GM18507 (cell line): ENCODE results near the gene SOBP.

ENCODE experiments used
- DNase-seq: peaks from one replicate; pipeline ENCODE4 v3.0.0; 2011; ENCODE audit warnings: low read depth; ENCODE audit not compliant: insufficient read length; ENCODE audit errors: extremely low spot score
- FAIRE-seq: peaks from 2 replicates; lab custom pipeline; 2011; peaks lifted over from hg19 to GRCh38; lab: Jason Lieb, UNC

Gene SOBP

DNA sequence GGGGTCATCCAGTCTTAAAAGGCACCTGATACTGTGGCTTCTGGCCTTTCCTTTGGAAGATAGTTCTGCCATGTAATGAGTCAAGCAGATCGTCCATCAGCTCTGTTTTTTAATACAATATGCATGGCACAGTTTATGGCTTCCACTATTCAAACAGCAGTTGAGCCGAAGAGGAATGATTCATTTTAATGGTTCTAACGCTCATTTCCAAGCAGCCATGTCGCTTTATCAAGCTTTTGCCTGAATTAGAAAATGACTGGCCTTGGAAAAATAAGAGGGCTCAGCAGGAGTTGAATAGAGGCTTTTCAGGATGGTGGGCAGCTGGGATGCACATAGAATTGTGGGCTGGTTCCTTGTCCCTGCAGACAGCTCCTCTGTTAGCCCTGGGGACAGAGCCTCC lies 138.1 kb downstream of the SOBP start:
- FAIRE-seq (no peak), DNase-seq (no peak)

DNA sequence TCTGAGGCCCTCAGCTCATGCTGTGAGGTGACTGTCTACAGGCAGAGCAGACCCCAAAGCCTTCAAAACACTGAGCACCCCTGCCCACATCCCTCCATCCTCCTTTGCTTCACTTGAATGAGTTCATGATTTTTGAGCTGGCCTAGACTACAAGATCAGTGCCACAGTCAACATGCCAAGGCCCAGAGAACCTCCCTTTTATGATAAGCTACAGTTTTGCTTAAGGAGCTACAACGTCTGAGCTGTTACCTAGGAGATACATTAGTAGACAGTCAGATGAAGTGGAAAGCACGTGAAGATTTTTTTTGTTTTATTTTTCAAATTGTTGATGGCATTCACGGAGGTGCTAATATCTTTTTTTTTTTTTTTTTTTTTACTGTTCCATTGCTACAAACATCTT lies 139.0 kb downstream of the SOBP start:
- no peak for DNase-seq

DNA sequence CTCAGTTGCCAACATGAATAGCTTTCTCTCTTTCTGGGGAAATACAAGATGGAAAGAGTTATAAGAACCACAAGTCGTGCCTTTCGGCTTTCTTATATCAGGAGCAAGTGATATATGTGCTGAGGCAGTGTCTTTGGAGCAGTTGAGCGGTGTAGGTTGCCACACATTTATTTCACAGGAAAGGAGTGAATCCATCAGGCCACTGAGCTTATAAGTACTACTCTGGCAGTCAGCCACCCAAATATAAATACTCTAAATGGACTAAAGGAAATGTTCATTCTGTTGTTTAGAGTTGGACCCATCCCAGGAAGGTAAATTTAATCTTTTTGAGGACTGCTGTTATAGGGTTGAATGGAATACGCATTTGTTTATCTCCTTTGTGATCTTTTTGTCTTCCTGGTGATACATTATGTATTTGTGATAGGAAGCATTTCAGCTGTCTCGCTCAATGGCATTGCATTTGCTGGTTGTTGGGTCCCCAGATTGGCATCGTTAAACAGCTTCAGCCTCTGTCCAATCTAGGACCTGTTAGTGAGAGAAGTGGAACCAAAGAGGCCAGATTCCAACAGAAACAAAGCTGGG lies 139.7 kb downstream of the SOBP start:
- DNase-seq (no peak), FAIRE-seq (no peak)

More for the DNA sequence above, 139.0 kb downstream of the SOBP start:
- FAIRE-seq = no peak

DNA sequence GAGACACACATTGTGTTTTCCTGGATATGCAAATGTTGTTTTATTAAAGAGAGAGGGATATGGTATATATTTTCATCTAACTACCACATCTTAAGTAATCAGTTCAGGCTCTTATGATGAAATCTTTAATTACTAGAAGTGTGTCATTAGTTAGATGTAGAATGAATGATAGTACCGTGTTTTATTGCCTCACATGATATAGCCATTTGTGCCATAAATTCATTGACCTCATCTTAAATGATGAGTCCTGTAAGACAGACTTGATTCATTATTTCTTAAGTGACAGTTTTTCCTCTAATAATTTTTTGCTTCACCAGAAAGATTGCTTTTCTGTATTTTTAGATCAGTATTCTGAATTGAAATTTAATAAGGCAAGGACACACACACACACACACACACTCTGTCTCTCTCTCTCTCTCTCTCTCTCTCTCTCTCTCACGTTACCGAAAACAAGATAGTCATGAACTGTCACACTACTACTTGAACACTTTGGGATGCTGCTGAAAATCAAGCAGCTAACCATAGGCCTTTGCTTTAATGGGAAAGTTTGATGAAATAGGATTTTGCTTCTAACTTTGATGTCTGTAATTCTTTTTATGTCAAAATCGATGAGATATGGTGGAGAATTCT lies 140.5 kb downstream of the SOBP start:
- FAIRE-seq = no peak
- no peak for DNase-seq

DNA sequence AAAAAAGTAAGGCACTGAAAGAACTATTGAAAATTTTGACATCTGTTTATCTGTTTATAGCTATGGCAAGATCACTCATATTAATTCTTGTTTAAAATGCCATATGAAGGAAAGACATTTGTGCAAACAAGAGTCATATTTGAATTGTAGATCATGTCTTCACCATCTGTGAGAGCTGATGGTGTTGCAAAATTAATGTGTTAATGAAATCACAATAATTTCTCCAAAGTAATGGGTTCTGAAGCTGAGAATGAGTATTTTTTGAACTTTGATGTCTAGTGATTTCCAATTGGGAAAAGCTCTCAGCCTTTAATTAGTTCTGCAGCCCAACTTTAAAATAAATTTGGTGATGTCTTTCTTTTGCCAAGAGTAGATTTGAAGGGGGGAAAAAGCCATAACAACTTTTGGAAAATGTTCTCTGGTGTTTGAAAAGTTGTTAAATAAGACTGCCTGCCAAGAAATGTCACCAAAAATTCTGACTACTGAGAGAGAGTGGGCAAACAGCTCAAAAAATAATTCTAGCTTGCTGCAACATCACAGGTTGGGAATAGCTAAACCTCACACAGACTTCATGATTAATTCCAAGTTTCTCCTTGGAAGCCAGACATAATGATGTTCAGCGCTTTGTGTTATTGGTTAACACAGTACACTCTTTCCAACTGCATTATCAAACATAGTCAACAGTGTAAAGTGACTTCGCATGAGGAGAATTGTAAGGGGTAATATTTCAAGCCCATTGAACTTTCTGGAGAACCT lies 142.6 kb downstream of the SOBP start:
- DNase-seq (no peak), FAIRE-seq (no peak)

DNA sequence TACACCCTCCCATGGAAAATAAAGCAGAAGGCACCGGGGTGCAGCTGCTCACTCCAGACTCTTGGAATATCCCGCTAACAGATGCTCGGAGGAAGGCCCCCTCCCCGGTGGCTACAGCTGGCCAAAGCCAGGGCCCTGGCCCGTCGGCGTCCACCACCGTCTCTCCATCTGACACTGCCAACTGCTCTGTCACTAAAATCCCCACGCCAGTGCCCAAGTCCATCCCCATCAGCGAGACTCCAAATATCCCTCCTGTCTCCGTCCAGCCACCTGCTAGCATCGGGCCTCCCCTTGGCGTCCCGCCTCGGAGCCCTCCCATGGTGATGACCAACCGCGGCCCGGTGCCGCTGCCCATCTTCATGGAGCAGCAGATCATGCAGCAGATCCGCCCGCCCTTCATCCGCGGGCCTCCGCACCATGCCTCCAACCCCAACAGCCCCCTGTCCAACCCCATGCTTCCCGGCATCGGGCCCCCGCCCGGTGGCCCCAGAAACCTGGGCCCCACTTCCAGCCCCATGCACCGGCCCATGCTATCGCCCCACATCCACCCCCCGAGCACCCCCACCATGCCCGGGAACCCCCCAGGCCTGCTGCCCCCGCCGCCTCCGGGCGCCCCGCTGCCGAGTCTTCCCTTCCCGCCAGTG lies 143.9 kb downstream of the SOBP start:
- FAIRE-seq (no peak), DNase-seq (no peak)

DNA sequence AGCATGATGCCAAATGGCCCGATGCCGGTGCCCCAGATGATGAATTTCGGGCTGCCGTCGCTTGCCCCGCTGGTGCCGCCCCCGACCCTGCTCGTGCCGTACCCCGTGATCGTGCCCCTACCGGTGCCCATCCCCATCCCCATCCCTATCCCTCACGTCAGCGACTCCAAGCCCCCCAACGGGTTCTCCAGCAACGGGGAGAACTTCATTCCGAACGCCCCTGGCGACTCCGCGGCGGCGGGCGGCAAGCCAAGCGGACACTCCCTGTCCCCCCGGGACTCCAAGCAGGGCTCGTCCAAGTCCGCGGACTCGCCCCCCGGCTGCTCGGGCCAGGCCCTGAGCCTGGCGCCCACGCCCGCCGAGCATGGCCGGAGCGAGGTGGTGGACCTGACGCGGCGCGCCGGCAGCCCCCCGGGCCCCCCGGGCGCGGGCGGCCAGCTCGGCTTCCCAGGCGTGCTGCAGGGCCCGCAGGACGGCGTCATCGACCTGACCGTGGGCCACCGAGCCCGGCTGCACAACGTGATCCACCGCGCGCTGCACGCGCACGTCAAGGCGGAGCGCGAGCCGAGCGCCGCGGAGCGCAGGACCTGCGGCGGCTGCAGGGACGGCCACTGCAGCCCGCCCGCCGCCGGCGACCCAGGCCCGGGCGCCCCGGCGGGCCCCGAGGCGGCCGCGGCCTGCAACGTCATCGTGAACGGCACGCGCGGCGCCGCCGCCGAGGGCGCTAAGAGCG lies 144.6 kb downstream of the SOBP start:
- FAIRE-seq (no peak), DNase-seq (no peak)

DNA sequence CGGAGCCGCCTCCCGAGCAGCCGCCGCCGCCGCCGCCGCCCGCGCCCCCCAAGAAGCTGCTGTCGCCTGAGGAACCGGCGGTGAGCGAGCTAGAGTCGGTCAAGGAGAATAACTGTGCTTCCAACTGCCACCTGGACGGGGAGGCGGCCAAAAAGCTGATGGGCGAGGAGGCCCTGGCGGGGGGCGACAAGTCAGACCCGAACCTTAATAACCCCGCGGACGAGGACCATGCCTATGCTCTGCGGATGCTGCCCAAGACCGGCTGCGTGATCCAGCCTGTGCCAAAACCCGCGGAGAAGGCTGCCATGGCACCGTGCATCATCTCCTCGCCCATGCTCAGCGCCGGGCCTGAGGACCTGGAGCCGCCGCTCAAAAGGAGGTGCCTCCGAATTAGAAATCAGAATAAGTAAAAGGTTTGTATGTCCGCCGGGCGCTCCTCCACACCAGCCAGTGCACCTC lies 145.2 kb downstream of the SOBP start:
- FAIRE-seq (no peak), DNase-seq (no peak)

DNA sequence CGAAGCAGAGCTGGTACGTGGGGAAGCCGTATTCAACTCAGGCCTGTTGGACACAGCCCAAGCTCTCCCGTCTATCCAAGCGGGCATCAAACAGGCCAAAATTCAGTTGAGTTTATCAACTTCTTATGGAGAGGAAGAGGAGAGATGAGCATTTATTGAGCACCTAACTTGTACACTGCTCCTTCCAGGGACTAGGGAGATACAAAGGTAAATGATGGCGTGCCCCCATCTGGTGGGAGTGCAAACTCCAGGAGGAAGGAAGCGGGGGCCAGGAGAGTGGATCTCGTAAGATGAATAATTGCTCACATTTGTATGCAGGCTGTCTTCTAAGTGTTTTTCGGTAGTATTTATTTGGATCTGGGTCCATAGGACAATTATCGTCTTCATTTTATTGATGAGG lies 146.6 kb downstream of the SOBP start:
- no peak for DNase-seq
- FAIRE-seq = no peak

DNA sequence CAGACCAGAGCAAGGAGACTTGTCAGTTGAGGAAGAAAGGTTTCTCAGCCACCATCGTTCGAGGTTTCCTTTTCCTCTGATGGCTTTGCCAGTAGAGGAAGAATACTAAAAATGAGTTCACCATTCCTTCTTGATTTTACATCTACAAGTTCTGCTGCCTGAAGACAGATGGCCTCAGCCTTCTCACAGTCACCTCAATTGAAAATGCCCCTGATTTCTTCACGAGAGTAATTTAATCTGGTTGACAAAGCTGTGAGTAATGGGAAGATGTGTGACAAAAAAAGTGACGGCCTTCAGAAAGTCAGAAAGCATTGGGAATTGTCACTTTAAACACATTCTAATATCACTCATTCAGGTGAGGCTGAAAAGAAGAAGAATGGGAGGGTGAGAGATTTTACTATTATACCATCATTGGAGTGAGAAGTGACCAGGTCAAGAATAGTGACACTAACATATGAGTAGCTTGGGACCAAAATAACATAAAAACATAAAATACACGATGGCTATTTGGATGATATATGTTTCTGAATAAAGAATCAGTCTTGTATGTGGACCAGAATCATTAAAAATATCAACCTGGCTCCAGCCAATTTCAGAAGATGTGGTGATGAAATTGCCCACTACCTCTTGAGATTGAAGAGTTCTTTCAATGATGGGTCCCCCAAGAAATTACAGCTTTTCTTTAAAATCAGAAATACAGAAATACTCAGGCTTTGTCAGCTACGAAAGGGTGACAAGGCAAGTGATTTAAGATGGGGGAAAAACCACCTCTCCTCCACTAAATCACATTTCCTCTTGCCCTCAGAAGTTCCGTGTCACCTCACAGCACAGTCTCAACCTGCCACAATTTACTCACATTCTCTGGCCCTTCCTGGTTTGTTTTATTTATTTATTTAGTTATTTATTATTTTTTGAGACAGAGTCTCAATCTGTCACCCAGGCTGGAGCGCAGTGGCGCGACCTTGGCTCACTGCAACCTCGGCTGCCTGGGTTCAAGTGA lies 147.7 kb downstream of the SOBP start:
- FAIRE-seq (no peak), DNase-seq (no peak)

DNA sequence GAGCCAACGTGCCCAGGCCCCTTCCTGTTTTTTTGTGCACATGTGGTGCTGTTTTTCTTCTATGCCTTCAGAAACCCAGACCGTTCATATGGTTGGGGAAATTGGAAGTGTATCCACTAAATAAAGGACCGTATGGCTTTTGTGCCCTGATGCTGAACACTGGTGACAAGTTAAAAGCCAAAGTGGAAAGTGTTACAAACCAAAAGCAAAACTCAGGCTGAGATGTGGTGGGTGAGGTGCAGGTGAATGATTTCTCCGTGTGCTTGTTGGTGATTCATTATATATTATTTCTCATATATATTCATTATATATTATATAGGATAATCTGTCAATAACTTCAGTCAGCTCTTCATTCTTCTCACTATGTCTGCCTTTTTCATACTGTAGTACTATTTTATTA lies 148.6 kb downstream of the SOBP start:
- no peak for DNase-seq
- no peak for FAIRE-seq

DNA sequence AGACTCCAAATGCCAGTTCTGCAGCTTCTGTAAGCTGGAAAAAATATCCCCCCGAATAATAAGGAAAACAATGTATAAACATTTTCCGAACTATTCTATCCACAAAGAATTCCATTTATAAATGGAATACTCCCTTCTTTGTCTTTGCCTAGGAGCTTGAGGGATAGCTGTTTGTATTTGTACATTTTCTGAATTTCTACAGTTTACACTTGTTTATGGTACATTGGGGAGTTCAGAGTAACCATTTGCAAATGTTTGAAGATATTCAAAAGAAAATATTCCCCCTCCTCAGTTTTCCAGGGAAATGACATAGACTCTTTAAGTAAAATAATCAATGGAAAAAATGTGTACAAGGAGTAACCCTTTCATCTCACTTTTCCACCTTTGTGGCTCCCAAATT lies 149.6 kb downstream of the SOBP start:
- no peak for DNase-seq
- FAIRE-seq = no peak

DNA sequence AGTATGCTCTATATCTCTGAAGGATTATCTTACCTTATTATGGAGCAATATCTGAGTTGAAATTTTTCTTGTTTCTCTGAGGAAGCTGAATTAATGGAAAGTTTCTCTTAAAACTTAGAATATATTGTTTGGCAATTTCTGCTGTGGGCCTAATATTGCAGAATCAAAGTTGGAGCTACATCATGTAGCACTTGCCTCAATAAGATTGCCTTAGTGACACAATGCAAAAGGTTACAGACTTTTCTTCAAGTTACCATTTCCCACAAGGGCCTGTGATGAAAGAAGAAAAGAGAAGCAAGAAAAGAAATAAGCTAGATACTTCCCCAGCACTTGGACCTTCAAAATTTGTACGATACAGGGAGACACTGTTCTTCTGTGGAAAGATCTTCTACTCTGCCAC lies 151.2 kb downstream of the SOBP start:
- no peak for FAIRE-seq
- DNase-seq = no peak

DNA sequence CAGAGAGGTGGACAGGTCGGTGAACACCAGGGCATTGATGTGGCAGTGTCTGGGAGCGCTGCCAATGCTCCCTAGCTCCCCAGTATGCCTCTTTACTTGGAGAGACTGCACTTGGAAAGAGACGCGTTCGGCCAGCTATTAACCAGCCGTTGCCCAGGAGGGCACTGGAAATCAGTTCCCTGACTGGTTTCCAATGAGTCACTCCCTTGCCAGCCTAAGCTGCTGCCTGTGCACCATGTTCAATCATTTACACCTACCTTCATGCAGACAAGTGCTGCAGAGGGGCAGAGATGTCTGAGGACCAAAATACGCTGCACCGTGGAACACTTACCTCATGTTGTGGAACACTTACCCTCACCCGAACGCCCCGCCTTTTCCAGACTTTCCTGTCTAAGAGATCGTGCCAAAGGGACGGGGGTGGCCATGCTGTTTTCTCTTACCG lies 151.6 kb downstream of the SOBP start:
- no peak for DNase-seq
- no peak for FAIRE-seq

DNA sequence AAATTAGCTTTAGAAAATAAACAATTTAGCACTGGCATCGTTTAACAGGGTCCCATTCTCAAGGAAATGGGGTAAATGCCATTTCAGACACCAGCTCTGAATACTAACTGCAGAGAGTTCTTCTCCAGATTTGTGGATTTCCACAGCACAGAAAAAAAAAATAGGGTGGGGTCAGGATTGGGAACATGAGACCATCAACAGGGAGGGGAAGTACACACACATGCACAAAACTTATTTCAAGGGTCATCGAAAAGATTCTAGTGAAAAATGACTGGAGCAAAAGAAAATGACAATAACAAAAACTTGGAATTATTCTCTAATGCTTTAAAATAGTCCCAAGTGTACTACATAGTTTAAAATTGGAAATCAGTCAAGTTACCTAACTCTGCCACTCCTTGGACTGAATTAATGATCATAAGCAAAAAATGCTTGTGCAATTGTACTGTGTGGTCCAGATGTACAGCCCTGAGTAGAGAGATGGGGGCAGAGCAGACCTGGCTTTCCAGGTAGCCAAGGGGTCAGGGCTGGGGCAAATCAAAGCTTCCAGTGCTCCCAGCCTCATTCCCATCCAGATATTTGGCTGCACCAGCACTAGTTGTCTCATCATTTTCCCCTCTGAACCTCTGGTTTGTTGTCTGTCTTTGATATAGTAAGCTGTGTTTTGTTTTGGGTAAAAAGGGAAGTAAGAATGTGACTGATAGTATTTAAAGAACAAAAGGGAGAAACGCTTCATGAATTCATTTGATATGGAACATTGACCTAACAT lies 152.4 kb downstream of the SOBP start:
- no peak for DNase-seq
- FAIRE-seq = peak; percentile 47

DNA sequence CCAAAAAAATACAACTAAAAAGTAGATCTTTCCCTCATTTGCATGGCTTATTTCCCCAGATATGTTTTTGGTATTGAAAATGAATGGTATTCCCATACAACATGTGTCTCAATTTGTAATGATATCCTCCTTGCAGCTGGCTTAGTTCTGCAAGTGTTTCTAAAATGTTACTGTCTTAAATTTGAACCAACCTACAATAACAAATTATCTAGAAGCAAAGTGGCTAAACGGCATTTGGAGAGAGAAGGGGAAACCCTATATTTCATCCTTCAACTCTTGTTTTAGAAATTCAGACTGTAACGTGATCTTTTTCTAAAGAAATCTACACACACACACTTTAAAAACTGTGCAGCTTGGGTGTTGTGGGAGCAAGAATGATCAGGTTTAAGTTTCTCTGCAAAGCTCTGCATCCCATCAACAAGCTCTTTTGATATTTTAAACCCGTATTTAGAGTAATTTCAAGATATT lies 153.0 kb downstream of the SOBP start:
- DNase-seq (no peak), FAIRE-seq (no peak)

DNA sequence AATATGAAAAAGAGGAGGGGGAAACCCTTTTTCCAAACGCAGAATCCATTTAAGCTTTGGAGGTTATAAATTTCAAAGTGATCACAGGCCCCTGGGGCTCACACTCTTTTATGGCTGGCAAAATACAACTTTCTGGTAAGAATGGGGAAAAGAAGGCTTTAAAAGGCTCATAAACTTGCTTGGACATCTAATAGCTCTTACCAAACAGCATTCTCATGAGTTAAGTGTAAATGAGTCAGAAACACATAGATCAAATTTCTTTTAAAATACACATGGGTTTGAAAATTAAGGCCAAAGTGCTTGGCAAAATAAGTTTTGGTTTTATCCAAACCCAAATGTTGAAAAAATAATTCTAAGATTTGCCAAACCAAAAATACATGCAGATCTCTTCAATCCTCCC lies 154.6 kb downstream of the SOBP start:
- FAIRE-seq (no peak), DNase-seq (no peak)

DNA sequence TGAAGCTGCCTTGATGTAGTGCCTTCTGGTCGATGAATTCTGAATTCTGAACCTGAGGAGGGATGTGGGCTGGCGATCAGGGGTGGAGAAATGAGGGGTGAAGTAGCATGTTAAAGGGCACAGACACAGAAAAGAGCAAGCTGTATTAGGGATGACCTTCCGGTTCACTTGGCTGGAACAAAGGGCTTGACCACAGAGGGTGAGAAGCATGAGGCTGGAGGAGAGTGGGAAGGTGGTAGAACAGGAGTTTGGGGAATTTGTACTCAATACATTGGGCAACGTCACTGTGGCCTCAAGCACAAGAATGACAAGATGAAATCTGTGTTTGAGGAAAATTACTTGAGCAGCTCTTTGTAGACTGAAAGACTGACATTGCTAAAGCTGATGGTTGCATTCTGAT lies 155.8 kb downstream of the SOBP start:
- DNase-seq (no peak), FAIRE-seq (no peak)
